Measurements from ENCODE around the gene SLBP.

The SLBP gene

GRCh38 chr4:1712216-1713002 lies at the start of gene SLBP:
Gene SLBP (minus strand): TSS chr4:1712319. CDS start chr4:1712188, 131 bp downstream.
- DNase-seq, result peak; percentile 98

DNA sequence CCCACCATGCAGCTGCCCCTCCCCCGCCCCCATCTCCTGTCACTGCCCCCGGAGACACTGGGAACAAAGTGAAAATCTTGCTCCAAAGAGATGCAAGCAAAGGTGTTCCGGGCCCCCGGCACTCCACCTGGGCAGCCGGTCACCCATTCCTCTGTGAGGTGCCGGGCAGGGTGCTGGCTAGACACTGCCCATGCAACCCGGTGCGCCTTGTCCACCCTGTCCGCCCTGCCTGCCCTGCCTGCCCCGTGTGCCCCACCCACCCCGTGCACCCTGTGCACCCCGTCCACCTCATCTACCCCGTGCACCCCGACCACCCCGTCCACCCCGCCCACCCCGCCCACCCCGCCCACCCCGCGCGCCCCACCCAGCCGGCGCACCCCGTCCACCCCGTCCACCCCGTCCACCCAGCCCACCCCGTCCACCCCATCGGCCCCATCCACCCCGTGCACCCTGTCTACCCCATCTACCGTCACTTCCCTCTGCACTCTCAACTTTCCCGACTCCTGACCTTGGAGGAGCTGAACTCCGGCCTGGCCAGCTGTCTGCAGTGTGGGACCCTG lies 49.1 kb upstream of the SLBP start:
- DNase-seq, result no peak

DNA sequence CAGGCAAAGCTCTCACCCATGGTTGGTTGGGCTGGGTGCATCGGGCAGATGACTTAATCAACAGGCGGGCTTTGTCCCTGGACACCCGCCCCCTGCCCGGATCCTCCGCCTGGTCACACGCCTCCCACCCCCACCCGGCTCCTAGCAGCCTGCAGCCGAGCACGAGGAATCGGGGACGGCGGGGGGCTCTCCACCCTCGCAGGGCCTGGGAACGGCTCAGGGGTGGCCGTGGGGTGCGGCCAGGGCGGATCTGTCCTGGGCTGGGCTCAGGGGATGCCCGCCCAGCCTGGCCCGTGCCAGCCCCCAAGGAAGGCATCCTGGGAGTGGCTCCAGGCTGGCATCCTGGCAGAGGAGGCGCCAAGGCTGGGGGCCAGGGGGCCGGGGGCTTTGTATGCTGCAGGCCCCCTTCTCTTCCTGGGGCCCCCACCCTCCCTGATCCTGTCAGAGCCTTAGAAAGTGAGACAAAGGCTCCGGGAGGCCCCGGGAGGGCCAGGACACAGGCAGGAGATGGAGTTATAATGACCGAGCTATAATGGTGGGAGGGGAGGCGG lies 48.5 kb upstream of the SLBP start:
- no peak for DNase-seq

DNA sequence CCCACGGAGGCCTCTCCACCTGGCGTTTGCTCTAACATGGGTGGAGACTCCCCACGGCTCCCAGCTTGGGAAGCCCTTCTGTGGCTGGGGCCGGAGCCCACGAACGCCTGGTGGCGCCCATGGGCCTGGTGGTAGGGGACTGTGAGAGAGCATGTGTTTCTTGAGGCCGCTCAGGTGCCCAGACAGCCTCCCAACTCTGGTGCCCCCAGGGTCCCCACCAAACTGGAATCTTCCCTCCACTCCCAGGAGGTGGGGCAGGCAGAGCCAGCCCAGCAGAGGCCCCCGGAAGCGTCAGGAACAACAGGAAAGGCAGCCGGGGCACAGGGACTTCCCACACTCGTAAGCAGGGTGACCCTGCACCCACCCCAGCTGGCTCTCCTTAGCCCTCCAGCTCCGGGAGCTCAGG lies 47.7 kb upstream of the SLBP start:
- no peak for DNase-seq

- DNase-seq, result no peak
Measured at GRCh38 chr4:1759170-1759817, 47.2 kb upstream of the SLBP start.

DNA sequence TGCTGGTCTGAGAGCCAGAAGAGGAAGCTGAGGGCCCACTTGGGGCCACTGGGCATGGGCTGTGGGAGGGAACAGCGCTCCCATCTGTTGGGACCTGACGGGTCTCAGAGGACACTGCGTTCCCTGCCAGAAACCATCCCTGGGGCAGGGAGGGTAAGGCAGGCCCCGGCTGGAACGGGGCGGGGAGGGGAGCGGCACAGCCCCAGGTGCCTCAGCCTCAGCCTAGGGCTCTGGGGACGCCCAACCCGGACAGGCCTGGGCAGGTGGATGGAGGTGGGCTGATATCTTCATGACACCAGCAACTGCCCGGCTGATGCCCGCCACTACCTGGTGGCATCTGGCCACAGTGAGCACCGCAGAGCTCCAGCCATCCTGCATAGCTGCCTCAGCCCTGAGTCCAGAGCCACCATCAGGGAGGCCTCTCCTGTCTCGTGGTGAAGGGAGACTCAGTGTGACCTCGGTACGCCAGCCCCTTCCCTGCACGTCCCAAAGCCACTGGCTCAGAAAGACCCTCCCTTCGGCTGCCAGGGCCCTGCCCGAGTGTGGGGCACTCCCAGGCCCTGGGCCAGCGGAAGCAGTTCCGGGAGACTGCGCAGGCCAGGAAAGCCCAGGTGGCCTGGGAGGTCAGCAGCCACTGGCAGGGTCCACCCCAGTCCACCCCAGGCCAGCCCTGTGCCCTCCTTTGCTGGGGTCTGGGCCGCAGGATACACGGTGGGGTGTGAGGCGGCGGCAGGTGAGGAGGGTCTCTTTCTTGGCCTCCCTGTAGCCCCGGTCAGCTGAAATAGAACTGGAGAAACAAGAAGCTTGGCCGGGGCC lies 46.4 kb upstream of the SLBP start:
- DNase-seq, result no peak

GRCh38 chr4:1757836-1758235 lies 45.7 kb upstream of the SLBP start:
- DNase-seq, result no peak

DNA sequence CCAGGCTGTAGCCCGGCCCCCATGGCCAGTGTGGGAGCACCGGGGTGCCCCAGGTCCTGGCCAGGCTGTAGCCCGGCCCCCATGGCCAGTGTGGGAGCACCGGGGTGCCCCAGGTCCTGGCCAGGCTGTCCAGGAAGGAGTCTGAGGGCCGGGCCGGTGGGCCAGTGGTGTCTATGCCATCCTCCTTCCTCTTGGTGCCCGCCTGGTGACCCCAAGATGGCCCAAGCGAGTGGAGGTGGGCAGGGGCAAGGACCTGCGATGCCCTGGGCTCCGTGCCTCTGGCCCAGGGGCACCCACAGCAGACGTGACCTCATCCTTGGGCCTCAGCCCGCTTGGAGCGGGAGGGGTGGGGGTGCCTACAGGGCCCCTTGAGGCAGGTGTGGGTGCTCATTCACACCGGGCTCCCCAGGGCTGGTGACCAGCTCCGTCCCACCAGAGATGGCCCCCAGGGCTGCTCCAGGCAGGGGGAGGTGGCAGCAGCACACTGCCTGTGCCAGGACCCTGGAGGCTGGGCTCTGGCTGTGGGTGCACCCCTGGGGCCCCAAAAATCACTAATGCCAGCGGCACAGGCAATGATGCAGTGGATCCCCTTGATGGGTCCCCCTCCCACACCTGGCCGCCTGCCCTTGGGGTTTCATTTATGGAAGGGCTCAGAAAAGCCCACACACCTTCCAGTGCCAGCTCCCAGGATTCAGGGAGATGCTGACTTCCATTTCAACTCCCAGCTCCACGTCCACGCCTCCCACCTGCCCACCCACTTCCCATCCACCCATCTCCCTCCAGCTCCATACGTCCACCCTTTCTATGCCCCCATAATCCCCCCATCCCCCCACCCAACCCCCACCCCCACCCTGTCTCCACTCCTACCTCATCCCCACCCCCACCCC lies 45.0 kb upstream of the SLBP start:
- no peak for DNase-seq

DNA sequence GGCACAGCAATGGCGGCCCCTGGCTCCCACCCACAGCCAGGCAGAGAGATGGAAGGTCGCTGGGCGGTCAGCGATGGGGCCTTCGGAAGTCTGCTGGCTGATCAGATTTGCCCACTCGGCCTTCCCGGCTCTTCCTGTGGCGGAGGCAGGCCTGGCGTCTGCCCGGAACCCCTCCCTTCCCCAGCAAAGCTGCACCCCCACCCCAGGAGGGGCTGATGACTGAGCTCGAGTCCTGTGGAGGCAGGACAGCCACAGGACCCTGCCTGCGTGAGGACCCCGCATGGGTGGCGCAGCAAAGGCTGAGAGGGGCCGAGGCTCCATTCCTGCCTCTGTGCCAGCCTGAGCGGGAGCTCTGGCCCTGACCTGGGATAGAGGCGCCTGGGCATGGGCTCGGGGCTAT lies 44.0 kb upstream of the SLBP start:
- no peak for DNase-seq

DNA sequence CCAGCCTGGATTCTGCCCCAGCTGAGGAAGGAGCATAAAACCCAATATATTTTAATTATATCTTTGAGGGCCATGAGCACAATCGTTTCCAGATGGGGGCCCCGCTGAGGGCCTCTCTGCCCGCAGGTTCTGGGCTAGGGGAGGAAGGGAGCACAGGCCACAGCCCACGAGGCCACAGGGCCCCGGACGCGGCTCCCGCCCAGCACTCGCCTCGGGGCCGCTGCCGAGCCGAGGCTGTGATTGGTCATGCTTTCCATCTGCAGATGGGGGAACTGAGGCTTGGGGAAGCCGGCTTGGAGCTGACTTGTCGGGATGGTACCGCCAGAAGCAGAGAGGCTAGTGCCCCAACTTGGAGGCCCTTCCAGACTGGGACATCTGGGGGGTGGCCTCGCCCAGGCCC lies 43.2 kb upstream of the SLBP start:
- no peak for DNase-seq

DNA sequence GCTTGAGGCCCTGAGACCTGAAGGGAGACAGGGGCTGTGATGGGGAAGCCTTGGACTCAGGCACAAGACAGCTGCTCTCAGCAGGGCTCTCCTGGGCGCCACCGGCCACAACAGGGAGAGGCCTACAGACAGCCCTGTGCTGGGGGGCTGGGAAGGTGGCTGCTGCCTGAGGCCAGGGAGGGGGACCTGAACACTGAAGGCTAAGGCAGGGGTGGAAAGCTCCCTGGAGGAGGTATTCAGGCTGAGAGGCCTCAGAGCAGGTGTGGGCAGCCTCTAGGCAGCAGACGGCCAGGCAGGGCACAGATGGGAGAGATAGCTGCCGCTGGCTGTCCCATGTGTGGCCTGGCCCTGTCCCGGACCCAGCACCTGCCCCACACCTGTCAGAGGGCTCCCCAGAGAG lies 42.2 kb upstream of the SLBP start:
- no peak for DNase-seq

DNA sequence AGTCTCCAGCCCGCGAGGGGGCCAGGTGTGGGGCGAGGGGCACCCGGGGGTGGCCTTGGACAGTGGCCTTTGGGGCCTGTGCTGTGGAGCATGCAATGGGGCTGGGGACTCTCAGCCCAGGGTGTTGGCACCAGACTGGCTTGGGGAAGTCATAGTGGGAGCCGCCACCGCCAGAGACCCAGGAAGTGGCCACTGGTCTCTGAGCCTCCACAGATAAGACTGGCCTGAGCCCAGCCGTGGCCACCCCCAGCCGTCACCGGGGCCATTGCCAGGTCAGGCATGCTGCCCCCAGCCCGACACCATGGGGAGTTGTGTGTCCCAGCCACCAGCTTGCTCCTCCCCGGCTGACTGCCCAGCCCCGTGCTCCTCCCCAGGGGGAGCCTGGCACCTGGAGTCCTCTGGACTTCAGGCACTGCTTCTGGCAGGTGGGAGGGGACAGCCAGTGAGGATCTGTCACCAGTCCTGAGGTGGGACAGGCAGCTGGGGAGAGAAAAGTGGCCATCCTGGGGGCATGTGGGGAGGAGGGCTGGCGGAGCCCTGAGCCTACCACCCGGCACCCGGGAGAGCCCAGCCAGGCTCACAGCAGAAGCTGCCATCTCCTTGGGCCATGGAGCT lies 41.7 kb upstream of the SLBP start:
- DNase-seq, result no peak

DNA sequence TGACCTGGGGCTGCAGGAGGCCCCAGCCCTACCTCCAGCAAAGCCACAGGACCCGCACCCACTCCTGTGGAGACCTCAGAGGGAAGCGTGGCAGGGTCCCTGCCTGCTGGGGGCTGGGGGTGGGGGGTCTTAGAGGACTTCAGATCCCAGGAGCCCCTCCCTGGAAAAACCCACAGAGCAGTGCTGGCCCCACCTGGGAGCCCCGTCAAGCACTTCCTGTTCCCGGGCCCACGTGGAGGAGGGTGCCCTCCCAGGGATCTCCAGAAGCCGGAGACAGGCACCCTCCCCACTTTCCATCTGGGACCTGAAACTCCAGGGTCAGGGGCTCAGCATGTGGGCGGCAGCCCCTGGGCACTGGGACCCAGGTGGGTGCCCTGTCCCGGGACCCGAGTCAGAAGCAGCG lies 41.2 kb upstream of the SLBP start:
- DNase-seq, result no peak

DNA sequence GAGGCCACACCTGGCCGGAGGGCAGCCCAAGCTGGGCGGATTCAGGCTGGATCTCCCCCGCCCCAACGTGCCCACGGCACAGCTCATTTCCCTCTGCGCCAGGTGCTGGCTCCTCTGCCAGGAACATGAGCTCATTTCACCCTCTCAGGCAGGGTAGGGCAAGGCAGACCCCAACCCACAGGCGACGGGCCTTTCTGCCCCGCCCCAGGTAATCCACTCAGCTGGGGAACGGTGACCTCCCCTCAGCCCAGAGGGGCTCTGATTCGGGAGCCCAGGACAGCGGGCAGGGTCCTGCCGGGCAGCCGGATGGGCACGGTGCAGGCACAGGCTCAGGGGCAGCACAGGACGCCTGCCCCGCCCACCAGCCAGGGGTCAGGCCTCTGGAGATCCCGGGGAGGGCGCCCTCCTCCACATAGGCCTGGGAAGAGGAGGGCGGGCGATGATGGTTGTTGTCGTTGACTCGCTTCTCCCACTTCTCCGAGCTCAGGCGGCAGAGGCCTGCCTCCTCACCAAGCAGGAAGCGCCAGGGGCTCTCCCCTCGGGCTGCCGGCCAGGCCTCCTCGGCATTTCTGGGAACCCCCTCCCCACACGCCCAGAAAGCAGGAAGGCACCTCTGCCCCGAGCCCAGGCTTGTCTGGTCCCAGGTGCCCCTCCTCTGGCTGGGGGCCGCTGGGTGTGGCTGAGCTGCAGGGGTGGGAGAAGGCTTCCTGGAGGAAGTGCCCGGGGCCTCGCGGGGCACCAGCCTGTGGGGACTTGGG lies 40.3 kb upstream of the SLBP start:
- peak; percentile 42 for DNase-seq

DNA sequence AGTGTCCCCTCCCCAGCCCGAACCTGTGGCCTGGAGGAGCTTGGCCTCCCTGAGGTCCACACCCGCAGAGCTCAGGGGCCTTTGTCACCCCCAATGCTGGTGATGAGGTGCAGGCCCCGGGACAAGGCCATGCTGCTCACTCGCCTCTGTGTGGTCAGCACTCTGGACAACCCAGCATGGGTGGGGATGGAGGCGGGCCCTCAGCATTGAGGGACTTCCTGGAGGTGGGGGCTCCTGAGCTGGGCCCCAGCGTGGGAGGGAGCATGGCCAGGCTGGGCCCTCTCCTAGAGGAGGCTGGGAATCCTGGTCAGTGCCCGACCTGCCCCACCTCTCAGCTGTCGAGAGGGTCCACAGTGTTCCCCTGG lies 39.8 kb upstream of the SLBP start:
- DNase-seq, result no peak

DNA sequence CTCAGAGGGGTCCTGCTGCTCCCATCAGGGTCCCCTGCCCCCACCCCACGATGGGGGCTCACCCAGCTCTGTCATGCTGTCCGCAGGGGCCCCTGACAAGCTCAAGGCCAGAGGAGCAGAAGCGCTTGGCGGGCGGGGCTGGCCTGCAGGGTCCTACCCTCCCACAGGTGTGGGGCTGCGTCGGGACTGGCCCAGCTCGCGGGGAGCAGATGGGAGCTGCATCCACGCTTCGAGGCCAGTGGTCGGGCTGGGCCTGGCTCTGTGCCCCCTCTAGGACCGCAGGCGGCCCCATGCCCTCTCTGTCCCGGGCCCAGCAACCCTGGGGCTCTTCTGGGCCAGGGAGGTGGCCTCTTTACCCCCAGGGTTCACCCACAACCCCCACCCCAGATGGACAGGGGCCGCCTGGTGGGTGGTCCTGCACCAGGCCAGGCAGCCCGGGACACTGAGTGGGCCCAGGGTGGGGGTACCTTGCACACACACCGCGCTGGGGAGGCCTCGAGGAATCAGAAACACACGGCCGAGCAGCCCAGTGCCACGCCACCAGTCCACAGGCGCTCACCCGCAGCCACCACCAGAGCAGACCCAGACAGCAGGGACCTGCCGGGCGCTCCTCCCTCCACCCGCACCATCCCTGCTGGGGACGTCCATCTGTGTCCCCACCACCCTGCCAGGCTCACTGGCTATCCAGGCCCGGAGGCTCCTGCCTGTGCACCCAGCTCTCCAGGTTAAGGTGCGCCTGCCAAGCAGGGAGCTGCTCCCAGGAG lies 39.2 kb upstream of the SLBP start:
- DNase-seq, result no peak

- DNase-seq, result no peak
Measured at GRCh38 chr4:1750381-1751154, 38.4 kb upstream of the SLBP start.

DNA sequence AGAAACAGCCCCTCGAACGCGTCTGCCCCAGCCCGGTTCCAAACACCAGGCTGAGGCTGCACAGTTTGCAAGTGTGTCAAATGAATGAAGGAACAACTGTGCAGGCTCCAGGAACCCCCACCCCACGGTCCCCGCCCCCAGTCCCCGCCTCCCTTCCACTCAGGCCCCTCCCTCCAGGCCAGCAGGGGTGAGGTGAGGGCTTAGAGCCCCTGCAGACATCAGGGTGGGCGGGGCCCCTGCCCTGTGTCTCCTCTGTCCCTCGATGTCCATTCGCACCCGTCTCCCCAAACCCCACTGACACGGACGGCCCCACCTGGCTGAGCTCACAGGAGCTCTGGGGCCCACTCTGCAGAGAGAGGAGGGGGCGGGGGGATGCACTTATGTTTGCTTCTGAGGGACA lies 37.7 kb upstream of the SLBP start:
- no peak for DNase-seq

- DNase-seq, result no peak
Measured at GRCh38 chr4:1749370-1749769, 37.3 kb upstream of the SLBP start.

Data from inflammatory macrophage treated with lipopolysaccharide for 4 hours (primary cell).